NCI-H526 (cell line): Measurements from ENCODE around the gene CDH15.
"Not testable (repeated sequence)": the region's sequence is repeated elsewhere in the genome, so short reads cannot be mapped to it uniquely, and the experiment has no call there.

ENCODE experiments used
- DNase-seq, 2 experiments: peaks; one replicate each; lab custom pipeline; 2025; lab: John Stamatoyannopoulos, UW

CDH15 gene

DNA sequence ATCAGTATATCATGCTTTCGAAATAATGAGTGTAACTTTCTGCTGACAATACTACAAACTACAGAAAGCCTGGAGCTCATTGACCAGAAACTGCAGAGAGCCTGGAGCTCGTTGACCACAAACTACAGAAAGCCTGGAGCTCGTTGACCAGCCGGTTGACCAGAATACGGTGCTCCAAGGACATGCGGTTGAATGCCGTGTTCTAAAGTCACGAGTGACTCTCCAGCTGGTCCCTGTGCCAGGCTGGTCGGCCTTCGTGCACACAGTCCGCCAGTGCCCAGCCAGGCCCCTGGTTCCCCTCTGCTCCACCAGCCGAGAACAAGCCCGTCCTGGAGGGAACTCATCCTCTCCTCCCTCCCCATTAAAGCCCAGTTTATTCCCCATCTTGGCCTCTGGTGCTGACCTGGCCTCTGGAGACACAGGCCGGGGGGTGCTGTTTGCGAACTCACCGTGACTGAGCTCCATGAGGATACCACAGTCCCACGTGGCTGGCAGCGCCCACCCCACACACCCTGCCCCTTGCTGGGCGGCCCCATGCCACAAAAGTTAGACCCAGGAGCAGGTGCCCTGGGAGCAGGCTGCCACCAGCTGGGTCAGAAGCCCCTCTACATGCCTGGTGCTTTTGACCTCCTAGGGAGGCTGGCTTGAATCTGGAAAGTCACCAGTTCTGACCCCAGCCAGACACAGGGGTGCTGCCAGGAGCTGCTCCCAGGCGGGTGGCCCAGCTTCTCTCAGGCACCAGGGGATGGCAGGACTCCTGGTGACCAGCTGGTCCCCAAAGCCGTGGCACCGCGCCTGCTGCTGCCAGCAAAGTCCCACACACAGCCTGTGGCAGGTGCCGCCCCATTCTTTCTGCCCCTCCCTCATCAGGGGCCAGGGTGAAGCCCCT, 15.5 kb upstream of the CDH15 start:
- no peak for DNase-seq

DNA sequence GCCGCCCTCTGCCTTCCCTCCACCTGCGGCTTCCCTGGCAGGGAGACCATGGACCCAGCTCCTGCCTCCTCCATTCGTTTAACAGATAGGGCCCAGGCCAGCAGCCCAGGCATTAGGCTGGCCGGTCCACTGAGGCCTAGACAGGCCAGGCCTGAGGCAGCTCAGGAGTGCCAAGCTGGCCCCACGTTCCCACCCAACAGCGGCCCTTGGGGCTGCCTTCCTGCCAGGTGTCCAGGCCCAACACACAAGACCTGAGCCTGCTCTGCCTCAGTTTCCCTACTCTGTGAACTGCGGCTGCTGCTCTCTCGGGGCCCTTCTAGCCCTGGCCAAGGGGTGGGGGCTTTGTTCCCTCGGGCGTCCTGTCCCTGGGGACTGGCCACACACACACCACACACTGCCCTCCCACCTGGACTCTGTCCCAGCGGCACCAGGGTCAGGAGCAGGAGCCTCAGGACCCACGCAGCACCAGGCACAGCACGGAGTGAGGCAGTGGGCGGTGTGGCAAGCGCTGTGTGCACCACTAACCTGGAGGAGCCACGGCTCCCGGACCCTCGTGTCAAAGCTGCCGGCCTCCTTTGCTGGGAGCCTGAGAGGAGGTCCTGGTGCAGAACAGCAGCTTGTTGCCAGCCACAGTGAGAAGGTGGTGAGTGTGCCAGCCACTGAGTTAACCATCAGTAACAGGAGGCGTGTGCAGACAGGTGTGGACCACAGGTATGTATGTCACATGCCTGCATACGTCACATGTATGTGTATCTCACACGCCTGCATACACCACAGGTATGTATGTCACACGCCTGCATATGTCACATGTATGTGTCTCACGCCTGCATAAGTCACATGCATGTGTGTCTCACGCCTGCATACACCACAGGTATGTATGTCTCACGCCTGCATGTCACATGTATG, 14.6 kb upstream of the CDH15 start:
- no peak for DNase-seq

DNA sequence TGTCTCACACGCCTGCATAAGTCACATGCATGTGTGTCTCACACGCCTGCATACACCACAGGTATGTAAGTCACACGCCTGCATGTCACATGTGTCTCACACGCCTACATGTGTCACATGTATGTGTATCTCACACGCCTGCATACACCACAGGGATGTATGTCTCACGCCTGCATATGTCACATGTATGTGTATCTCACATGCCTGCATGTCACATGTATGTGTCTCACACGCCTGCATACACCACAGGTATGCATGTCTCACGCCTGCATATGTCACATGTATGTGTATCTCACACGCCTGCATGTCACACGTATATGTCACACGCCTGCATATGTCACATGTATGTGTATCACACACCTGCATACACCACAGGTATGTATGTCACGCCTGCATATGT, 13.8 kb upstream of the CDH15 start:
- no peak for DNase-seq

DNA sequence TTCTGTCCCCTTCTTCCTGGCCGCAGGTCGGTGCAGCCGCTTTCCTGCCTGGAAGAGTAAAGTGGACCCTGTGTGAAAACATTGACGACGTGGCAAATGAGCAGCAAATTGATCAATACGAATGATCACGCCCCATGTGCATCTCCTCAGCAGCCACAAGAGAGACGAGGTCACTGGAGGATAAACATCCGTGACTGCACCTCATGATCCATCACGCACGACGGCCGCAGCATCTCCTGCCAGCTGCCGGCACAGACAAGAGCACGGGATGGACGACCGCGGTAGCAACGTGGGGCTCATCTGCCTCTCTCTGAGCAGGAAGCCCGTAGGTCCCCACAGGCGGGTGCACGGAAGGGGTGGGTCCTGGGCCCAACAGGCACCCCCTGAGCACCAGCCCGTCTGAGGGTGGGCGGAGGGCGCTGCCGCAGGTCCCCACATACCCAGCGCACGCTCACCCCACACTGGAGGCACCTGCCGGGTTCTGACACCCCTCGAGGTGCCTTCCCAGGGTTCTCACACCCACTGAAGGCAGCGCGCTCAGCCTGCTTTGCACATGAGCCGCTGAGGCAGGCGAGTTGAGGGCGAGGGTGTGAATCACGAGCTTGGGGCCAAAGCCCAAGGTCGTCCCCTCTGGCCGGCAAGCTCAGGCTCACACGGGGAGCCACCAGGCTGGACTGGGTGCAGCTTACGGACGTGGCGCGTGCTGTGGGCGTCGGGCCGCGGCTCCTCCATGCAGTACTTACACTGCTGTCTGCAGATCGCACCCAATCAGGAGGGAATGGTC, 12.3 kb upstream of the CDH15 start:
- no peak for DNase-seq

DNA sequence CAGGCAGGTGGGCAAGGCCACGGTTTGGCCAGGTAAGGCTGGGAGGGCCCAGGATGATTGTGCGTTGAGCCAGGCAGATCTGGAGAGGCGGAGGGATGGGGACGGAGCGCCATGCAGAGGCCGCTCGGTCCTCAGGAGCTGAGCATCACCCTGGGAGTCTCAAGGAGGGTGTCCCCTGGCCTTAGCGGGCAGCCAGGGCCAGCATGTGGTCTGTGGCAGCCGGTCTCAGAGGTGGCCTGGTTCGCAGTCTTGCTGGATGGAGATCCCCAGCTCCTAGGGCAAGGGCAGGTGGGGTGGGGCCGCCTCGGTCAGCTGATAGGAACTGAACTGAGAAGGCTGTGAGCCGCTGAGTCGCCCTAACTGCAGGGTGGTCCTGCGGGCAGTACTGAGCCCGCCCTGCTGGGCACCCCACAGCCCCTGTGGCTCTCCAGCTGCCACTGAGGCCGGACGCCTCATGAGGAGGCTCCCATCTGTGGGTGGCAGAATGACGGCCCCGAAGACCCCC, 11.6 kb upstream of the CDH15 start:
- DNase-seq, result no peak

DNA sequence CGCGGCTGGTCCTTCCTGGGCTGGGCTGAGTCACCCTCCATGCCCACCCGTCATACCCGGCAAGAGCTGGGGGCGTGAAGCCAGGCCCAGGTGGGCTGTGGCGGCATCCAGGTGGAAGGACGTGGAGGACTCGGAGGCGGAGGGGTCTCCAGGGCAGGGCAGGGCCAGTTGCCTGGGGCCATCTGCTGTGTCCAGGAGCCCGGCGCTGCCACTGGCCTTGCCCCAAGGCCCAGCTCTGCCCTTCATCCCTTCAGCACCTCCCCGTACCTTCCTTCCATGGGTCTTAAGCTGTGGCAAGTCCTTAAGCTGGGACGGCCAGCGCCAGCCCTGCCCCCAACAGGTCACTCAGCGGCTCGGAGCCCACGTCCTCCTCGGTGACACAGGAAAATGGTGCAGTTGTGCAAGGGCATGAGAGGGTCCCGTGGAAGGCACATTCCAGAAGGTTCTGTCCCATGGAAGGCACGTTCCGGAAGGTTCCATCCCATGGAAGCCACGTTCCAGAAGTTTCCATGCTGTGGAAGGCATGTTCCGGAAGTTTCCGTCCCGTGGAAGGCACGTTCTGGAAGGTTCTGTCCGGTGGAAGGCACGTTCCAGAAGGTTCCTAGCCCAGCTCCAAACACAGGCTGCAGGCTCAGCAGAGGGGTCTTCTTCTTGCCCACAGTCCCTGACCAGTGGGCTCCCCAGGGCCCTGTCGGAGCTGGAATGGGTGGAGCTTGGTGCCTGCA, 10.4 kb upstream of the CDH15 start:
- DNase-seq, result no peak

DNA sequence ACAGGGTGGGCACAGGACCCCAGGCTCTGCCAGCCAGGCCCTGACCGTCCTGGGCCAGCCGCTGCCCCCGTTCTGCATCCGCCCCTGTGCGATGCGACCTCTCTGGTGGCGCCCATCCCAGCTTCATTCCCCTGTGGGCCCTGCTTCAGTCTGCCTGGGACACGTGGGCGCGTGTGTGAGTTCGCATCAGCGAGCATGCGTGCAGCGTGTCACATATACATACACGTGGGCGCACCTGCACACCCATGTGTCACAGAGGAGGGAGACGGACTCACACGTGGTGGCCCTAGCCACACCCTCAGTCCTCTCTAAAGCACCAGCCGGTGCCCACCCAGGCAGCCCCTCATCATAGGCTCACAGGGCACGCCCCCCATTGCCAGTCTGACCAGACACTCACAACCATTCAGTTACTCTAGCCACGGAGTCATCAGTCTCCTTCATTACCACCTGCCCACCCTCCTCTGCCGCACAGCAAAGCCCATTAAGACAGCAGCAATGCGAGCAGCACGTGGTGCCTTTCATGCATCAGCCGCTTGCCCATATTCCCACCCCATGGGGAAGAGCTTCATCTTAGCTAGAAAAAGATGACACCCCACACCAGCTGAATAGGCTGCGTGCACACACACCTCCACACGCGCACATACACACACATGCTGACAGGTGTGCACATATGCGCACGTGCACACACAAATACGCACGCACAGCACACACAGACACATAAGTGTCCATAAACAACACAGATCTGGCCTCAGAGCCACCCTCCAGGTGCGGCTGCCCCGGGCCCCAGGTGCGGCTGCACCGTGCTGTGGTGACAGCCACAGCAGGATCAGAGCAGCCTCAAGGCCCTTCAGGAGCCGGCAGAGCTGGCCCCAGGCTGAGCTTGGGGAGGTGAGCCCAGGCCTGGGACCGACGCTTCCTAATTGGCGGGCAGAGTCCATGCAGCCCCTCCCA, 9.5 kb upstream of the CDH15 start:
- no peak for DNase-seq

DNA sequence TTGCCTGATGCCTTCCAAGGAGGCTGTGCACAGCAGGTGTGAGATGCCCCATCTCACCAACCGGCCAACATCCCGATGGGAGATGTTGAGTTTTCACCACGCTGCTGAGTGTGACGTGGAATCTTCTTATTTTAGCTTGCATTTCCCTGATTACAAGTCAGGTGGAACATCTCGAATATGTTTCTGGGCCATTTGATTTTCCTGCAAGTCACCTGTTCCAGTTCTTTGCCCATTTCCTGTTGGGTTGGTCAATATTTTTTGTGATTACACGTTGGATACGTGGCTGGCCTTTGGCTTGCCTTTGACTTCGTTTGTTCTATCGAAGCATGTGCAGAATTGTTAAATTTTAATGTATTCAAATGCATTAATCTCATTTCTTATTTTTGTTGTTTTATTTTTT, 8.3 kb upstream of the CDH15 start:
- no peak for DNase-seq

DNA sequence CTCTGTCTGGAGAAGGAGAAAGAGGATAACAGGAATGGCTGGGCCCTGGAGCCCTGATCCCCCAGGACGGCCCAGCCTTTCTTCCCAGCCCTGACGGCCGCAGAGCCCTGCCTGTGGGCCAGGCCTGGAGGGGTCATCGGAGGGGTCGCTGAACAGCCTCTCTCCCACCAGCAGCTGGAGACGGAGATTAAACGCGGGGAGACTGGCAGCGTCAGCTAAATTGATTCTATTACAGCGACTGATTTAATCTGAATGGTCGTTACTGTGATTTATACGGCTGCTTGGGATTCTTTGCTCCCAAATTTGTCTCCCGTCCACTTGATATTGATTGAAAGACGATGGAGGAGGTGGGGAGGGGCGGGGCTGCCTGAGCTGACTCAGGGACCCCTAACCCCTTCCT, 7.1 kb upstream of the CDH15 start:
- no peak for DNase-seq

DNA sequence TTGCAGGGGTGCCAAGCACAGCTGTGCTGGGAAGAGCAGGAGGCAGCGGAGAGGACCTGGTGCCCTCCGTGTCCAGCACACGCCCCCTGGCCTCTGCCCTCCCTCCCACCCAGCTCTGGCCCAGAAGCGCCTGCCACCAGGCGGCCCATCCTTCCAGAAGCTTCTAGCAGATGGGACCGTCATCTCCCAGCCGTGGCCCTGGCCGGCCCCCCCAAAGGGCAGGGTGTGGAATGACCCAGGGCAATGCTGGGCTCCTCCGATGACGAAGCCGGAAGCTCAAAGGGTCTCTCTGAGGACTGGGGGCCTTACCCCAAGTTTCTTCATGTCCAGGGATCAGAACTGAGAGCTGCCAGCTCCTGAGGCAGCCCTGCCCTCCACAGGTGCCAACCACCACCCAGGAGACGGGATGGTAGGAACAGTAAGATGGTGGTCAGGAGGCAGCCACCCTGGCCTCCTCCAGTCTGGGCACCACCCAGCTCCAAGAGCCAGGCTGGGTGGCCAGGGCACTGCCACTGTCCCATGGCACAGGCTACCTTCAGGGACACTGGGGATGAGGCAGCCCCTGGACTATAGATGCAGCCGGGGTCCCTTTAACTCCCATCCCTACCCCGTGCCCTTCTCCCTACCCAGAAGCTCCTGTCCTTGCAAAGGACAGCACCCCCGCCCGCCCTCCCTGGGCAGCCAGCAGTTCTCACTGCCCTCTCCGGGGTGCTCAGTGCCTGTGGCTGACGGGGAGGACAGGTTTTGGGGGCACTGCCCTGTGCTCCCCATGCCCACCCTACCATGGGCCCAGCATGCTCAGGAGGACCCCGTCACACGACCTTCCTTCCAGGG, 6.5 kb upstream of the CDH15 start:
- DNase-seq, result no peak

DNA sequence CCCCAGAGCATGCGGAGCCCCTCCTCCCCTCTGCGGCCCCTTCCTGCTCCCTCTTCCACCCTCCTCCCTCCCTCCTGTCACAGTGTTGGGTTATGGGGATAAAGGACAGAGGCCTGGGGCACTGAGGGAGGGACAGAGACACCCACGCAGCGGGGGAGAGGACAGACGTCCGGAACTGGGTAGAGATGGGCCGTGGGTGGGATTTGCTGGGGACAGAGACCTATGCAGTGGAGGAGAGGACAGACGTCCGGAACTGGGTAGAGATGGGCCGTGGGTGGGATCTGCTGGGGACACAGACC, 5.9 kb upstream of the CDH15 start:
- not testable (repeated sequence) for DNase-seq

DNA sequence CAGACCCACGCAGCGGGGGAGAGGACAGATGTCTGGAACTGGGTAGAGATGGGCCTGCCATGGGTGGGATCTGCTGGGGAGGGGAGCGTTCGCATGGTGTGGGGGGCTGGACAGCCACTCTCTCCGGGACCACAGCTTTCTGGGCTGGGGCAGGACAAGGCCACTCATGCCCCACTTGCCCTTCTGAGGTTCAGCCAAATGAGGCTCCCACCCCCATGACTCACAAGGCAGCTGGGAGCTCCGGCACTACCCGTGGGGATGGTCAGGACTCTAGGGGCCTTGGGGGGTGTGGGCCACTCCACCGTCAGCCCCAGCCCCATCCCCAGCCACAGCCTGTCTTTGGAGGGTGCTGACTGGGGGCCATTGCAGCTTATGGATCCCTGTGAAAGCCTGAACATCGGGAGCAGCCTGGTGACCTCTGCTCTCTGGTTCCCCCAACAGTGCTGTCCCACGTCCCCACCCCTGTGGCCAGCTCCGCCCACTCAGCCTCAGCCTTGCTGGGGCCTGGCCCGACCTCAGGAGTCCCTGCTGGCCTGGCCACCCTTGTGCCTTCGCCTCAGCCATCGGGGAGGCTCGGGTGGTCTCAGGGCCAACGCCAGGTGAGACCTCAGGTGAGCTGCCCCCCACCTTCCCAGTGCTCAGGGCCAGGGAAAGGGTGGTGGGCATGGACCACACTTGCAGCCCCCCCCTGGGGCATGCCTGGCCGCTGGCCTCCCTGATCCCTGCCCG, 4.7 kb upstream of the CDH15 start:
- DNase-seq, result no peak

DNA sequence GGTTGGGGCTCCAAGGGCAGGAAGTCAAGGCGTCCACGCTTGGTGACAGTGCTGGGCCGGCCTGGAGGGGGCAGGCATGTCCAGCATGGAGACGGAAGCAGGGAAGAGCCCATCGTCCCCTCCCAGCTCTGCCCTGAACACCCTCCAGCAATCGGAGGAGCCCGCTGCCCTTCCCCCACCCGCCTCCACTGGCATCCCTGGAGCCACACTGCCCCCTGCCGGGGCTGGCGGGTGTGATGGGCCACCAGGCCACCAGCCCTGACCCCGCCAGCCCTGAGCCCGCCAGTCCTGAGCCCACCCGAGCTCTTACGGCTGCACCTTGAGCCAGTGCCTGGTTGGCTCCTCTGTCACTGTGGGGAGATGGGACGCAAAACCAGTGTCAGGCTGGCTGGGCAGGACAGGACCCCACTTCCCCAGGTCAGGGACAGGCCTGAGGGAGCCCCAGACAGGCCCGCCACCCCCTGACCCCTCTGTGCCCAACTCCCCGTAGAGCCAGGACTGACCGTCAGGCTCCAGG, 4.1 kb upstream of the CDH15 start:
- DNase-seq, result peak; percentile 40 to 89

DNA sequence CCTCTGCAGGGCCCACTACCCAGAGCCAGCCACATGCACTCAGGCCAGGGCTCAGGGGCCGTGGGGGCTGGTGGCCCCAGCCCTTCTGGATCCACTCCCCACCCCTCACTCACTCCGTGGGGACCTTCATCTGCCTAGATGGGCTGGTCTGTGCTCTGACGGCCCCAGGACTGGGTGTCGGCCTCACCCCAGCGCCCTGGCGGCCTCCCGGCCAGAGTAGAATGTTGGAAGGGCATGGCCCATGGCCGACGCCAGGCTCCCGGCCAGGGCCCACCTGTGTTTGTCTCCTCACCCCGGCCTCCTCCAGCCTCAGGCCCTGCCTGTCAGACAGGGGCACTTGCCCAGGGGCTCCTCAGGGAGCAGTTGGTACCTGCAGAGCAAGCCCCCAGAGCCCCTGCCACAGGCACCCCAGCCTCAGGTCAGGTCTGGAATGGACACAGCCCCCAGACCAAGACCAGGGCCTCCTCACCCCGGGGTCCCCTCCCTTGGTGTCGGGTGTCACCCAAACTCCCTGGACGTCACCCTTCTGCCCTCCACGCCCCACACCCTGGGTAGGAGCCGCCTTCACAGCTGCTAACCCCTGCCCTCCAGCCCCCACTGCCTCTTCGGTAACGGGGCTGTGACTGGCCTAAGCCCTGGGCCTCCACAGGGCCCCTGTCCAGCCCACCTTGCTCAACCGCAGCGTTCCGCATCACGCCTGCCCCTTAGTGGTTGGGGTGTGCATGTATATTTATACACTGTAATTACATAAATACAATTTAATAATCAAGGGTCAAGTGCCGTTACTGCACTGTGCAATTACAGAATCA, 3.0 kb upstream of the CDH15 start:
- DNase-seq, result no peak

DNA sequence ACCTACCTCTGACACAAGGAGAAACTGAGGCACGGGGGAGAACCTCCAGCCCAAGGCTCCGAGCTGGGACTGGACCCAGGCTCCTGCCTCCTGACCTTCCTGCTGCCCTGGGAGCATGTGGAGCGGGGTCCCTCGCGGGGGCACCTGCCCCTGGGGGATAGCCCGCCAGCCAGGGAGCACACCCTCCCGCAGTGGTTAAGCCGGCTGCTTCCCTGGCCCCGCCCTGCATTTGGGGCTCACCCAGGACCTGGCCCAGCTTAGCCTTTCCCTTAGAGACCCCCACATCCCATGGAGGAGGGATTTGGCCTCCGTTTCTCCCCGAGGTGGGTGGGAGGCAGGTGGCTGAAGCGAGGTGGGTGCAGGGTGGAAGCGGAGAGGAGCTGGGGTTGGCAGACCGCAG, 1.8 kb upstream of the CDH15 start:
- no peak for DNase-seq

DNA sequence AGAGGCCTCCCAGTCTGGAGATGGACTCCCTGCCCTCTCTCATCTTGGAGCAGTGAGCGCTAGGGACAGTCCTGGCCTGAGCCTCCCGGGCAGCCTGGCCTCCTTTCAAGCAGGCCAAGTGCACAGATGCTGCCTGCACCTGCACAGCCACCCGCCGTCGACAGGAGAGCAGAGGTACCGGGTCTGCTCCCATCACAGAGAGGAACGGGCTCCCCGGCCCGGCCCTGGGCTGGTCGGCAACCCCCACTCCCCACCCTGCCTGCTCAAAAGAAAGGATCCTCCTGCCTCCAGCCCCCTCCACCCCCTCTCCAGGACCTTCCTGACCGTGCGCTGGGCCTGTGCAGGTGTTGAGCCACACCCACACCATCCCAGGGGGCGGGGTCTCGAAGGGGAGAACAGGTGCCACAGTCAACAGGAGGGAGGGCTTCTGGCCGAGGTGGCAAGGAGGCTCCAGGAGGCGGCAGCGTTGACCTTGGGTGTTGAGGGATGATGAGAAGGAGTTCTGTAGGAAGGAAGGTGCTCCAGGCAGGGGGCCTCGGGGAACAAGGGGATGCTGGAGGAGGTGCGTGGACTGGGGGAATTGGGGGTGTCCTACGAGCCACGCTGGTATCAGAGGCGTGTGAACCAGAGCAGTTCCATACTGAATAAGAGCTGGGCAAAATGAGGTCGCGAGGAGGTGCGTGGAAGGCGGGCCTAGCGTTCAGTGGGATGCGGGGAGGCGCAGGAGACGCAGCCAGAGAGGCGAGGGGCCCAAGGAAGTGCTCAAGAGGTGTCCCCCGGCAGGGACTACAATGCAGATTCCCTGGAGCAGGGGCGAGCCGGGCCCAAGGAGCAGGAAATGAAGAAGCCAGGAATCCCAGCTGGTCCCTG, 967 bp upstream of the CDH15 start:
- DNase-seq, result peak; percentile 61 to 89

DNA sequence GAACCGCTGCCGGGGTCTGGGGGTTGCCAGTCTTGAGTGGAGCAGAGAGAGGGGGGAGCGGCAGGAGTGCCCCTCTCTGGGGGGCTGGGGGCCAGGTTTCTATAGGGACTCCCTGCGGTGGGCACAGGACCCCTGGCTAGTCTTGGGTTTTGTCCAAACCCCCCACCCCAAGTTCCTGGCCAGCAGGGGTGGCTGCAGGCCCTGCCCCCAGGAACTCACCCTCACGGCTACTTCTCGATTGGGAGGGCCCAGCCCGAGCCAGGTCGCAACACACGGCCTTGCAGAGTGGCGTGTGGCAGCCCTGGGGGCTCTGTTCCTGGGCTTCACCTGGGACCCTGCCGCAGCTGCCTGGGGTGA, 601 bp downstream of the CDH15 start:
- DNase-seq, result no peak
